Endodermal cell (in vitro differentiated cells): ENCODE data around the gene SPECC1. TPM values are rescaled to one million over a fixed set of nuclear protein-coding genes. Genes with fewer than 3 reads are reported as not detected.
"Not testable (repeated sequence)": the region's sequence is repeated elsewhere in the genome, so short reads cannot be mapped to it uniquely, and the experiment has no call there.

ENCODE experiments used
- DNase-seq: peaks from one replicate; pipeline ENCODE4 v3.0.0-alpha.2; 2017
- H3K27ac ChIP-seq: 2 replicates; pipeline ENCODE4 v1.5.1; 2013; ENCODE audit warnings: mild to moderate bottlenecking, low read depth, low read length, moderate library complexity
- H3K27me3 ChIP-seq: 2 replicates; pipeline ENCODE4 v1.6.1; 2013; ENCODE audit warnings: mild to moderate bottlenecking, low read length, moderate library complexity; ENCODE audit not compliant: insufficient read depth, control insufficient read depth, poor library complexity, severe bottlenecking
- H3K36me3 ChIP-seq: 2 replicates; pipeline ENCODE4 v1.7.0; 2013; ENCODE audit warnings: mild to moderate bottlenecking, low read length, moderate library complexity; ENCODE audit not compliant: control insufficient read depth, insufficient read depth
- H3K4me1 ChIP-seq: one replicate; pipeline ENCODE4 v1.7.0; 2013; ENCODE audit warnings: low read length; ENCODE audit not compliant: control insufficient read depth, insufficient read depth
- H3K4me3 ChIP-seq: 2 replicates; pipeline ENCODE4 v1.5.1; 2013; ENCODE audit warnings: mild to moderate bottlenecking, low read length, moderate library complexity
- H3K9ac ChIP-seq: 2 replicates; pipeline ENCODE4 v1.6.1; 2013; ENCODE audit warnings: mild to moderate bottlenecking, low read length, moderate library complexity; ENCODE audit not compliant: poor library complexity, severe bottlenecking; ENCODE audit errors: extremely low read depth
- H3K9me3 ChIP-seq: 2 replicates; pipeline ENCODE4 v1.6.1; 2013; ENCODE audit warnings: mild to moderate bottlenecking, low read length, moderate library complexity; ENCODE audit not compliant: control insufficient read depth
- H3K27ac Mint-ChIP-seq: 2 replicates; pipeline ENCODE4 v1.8.0; 2020; ENCODE audit warnings: mixed read lengths
- H3K27me3 Mint-ChIP-seq: 2 replicates; pipeline ENCODE4 v1.8.0; 2021; ENCODE audit warnings: mild to moderate bottlenecking, mixed read lengths; ENCODE audit not compliant: insufficient read depth
- H3K36me3 Mint-ChIP-seq: 2 replicates; pipeline ENCODE4 v1.8.0; 2020; ENCODE audit warnings: low read depth, mixed read lengths
- H3K4me1 Mint-ChIP-seq: 2 replicates; pipeline ENCODE4 v1.8.0; 2020; ENCODE audit warnings: mixed read lengths
- H3K4me3 Mint-ChIP-seq: 2 replicates; pipeline ENCODE4 v1.8.0; 2020; ENCODE audit warnings: mild to moderate bottlenecking, moderate library complexity, mixed read lengths
- H3K9me3 Mint-ChIP-seq: 2 replicates; pipeline ENCODE4 v1.8.0; 2020; ENCODE audit warnings: mild to moderate bottlenecking, mixed read lengths
- WGBS, 2 experiments: methylation state at CpG; one replicate each; pipeline versions ENCODE4 v1.1.5 to v1.1.7; 2013; ENCODE audit warnings: missing lambda C conversion rate in 2 of 2, mixed read lengths in 1 of 2; ENCODE audit not compliant: insufficient coverage in 1 of 2, insufficient read length in 1 of 2; 5-methylcytosine and 5-hydroxymethylcytosine counted together
- total RNA-seq, 2 donors: library from RNA; stranded (reverse); fragmentation: NEBNext Ultra II Directional in 1 of 2; extraction: Animal tissue kit (Norgen Biotek cat#: 25700) in 1 of 2; gene quantifications; 2 replicates in 1 of 2; 3 replicates in 1 of 2; pipeline ENCODE4 v1.2.1, GENCODE V29; 2021
- TF ChIP-seq, protein P1 (sequence below): fragments of 200-600 bp; sonication (generic); conservative IDR thresholded peaks from 2 replicates; pipeline ENCODE4 v1.5.0; 2021; ENCODE audit warnings: antibody characterized with exemption, mild to moderate bottlenecking

The SPECC1 gene
- total RNA-seq, 2 donors from 2014 or later, result 48.7 to 60.6 TPM

DNA sequence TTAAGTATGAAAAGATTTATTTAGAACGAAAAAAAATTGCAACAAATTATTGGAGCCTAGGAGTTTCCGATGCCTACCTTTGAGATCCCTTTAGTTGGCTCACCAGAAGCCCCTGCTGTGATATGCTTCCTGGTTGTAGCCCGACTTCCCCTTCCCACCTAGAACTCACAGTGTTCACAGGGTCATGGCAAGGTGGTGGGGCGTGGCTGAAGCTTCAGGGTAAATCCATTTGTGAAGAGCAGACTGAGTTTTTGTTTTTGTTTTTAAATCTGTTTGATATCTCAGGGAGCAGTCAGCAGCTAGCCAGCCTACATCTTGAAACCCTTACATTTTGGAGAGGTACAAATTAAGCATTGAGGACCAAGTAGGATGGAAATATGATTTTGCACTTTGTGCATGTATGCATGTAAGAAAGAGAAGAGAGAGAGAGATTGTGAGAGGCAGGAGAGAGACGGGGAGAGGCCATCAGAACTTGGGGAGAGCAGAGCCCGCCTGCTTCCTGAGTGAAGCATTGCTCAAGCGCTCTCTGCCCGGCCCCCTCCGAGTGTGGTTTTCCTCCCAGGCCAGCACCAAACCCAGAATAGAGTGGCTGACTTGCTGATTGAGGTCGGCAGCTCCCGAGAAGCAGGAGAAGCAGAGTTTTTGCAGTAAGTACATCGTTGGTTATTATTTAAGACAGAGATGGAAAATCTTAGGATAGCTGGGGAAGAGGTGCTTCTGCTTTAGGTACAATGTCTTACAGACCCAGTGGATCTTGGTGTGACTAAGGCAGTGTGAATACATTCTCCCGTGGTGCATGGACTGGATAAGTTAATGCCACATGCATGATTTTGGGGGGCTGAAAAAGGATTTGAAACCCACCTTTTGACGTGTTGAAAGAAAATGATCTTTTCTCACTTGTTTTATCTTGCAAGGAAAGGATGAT is 64.2 kb downstream of the SPECC1 start:
- H3K27ac Mint-ChIP-seq, result no peak overlapping the region
- no peaks in the 10 kb centered on the region for H3K27me3 Mint-ChIP-seq
- Histone ChIP-seq H3K4me3 (no peak overlapping the region), H3K9me3 (no peaks in the 10 kb centered on the region), H3K9ac (no peak overlapping the region), H3K36me3 (no peaks in the 10 kb centered on the region), H3K4me1 (no peaks in the 10 kb centered on the region), H3K27me3 (no peaks in the 10 kb centered on the region), H3K27ac (no peak overlapping the region)
- H3K36me3 Mint-ChIP-seq, result no peaks in the 10 kb centered on the region
- H3K9me3 Mint-ChIP-seq, result no peaks in the 10 kb centered on the region
- H3K4me1 Mint-ChIP-seq, result peaks cover 3% of the 10 kb centered on the region
- no peak overlapping the region for H3K4me3 Mint-ChIP-seq
- TF ChIP-seq, protein P1, sequence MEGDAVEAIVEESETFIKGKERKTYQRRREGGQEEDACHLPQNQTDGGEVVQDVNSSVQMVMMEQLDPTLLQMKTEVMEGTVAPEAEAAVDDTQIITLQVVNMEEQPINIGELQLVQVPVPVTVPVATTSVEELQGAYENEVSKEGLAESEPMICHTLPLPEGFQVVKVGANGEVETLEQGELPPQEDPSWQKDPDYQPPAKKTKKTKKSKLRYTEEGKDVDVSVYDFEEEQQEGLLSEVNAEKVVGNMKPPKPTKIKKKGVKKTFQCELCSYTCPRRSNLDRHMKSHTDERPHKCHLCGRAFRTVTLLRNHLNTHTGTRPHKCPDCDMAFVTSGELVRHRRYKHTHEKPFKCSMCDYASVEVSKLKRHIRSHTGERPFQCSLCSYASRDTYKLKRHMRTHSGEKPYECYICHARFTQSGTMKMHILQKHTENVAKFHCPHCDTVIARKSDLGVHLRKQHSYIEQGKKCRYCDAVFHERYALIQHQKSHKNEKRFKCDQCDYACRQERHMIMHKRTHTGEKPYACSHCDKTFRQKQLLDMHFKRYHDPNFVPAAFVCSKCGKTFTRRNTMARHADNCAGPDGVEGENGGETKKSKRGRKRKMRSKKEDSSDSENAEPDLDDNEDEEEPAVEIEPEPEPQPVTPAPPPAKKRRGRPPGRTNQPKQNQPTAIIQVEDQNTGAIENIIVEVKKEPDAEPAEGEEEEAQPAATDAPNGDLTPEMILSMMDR, result no peak
- DNase-seq, result no peak
- WGBS, 2 experiments, result 79 to 82% methylated on average over 11 to 14 of the region's 14 CpGs

DNA sequence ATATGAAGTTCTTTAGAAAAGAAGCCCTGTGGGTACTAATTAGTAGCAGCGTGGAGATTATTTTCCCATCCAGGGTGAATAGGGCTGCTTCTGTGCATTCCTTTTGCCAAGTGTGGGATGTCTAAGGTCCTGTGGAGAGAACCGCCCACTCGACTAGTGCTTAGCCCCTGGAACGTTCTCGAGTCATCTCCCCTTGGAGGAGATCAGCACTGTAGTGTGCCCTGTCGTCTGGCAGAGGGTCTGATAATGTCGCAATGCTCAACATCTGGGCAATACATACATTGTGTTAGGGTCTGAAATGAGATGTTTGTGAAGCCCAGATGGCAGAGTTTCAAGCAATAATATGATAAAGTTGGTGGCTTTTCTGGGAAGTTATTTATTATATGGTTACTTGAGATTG is 64.8 kb downstream of the SPECC1 start:
- DNase-seq, result no peak
- Mint-ChIP-seq H3K27me3 (no peaks in the 10 kb centered on the region), H3K4me3 (no peak overlapping the region), H3K27ac (no peak overlapping the region), H3K9me3 (no peaks in the 10 kb centered on the region), H3K4me1 (peaks cover 3% of the 10 kb centered on the region), H3K36me3 (no peaks in the 10 kb centered on the region)
- TF ChIP-seq, protein P1, result no peak
- WGBS, 2 experiments, result 86 to 91% methylated on average over 4 to 7 of the region's 7 CpGs
- Histone ChIP-seq H3K27me3 (no peaks in the 10 kb centered on the region), H3K9ac (no peak overlapping the region), H3K9me3 (no peaks in the 10 kb centered on the region), H3K27ac (no peak overlapping the region), H3K4me1 (no peaks in the 10 kb centered on the region), H3K4me3 (no peak overlapping the region), H3K36me3 (no peaks in the 10 kb centered on the region)

DNA sequence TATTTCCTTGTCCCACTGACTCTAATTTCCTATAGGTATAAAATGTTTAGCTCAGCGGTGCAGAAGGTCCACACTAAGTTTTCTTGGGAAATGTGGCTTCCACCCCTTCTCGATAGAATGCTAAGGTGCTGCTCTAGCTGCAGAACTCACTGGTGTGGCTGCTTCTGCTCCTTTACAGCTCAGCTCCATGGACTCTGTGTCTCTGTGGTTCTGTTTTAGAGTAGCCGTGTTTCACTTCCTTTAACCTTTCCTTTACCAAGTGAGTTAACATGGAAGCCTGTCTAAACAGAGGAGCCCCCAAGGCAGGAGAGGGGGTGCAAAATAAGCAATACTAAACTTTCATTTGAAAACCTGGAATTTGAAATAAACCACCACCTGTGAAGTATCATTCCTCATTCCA is 65.3 kb downstream of the SPECC1 start:
- Histone ChIP-seq H3K4me3 (no peak overlapping the region), H3K27ac (no peak overlapping the region), H3K27me3 (no peaks in the 10 kb centered on the region), H3K4me1 (no peaks in the 10 kb centered on the region), H3K9me3 (no peaks in the 10 kb centered on the region), H3K9ac (no peak overlapping the region), H3K36me3 (no peaks in the 10 kb centered on the region)
- Mint-ChIP-seq H3K4me1 (peaks cover 3% of the 10 kb centered on the region), H3K36me3 (no peaks in the 10 kb centered on the region), H3K27ac (no peak overlapping the region), H3K9me3 (no peaks in the 10 kb centered on the region), H3K4me3 (no peak overlapping the region), H3K27me3 (no peaks in the 10 kb centered on the region)
- TF ChIP-seq, protein P1, result no peak
- WGBS, 2 experiments, result 94 to 100% methylated on average over 1 to 3 of the region's 3 CpGs
- no peak for DNase-seq

DNA sequence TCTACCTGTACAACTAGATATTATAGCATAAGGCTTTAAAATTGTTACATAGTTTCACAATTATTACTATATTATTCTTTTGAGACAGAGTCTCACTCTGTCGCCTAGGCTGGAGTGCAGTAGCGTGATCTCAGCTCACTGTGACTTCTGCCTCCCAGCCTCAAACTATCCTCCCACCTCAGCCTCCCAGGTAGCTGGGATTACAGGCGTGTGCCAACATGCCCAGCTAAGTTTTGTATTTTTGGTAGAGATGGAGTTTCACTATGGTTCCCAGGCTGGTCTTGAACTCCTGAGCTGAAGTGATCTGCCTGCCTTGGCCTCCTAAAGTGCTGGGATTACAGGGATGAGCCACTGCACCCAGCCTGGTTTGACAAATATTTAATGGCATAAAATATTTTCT is 67.0 kb downstream of the SPECC1 start:
- H3K27ac ChIP-seq, H3K9me3 ChIP-seq, H3K27ac Mint-ChIP-seq, H3K9me3 Mint-ChIP-seq, DNase-seq, H3K27me3 ChIP-seq, H3K4me1 ChIP-seq, H3K4me1 Mint-ChIP-seq, H3K9ac ChIP-seq, H3K4me3 ChIP-seq, H3K27me3 Mint-ChIP-seq, H3K36me3 ChIP-seq, H3K4me3 Mint-ChIP-seq, H3K36me3 Mint-ChIP-seq: not testable (repeated sequence)
- WGBS, 2 experiments, result 77% methylated on average over 3 of the region's 3 CpGs; no CpG with 5 or more reads in 1 of the 2 experiments
